ENCODE measurements around the gene AAMP.

The AAMP gene

GRCh38 chr2:218221000-218221399 lies 48.9 kb downstream of the AAMP start:
- DNase-seq (ENCODE audit: low read depth), result no peak

GRCh38 chr2:218219934-218220333 lies 50.0 kb downstream of the AAMP start:
- no peak for DNase-seq (ENCODE audit: low read depth)

DNA sequence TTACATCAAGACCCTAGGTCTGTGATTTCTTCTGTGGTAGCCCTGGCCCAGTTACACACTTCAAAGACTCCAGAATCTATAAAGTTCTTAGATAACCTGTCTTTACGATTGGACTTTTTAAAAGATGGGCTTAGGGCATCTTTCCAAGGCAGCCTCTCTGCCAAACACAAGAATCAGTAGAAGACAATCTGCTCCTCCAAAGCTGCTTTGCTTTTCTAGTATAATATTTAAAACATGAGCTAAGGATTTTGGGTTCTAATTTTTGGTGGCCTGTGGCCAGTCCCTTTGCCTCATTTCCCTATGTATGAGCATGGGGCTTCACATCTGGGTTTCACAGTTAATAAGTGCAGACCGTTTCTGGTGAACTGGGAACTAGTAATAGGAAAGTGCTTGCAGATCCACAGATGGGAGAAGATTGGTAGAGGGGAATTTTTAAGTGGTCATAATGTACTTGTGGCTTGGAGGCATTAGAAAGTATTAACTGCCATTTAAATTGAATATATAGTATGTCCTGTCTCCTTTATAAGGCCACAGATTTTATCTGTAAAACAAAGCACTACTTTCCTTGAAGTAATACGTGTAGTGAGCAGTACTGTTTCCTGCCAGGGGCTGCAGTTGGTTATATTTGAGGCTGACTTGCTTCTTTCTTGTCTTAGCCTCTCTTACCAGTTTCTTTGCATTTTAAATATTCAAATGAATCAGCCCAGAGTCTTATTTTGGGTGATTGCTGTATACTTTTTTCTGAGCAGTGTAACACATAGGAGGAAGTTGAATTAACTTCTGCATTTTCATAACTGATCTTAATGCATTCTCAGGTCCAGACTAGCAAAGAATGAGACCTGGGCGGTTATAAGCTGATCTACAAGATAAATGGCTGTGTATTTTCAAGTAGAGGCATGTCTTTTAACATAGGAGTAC lies 51.4 kb downstream of the AAMP start:
- no peak for DNase-seq (ENCODE audit: low read depth)

DNA sequence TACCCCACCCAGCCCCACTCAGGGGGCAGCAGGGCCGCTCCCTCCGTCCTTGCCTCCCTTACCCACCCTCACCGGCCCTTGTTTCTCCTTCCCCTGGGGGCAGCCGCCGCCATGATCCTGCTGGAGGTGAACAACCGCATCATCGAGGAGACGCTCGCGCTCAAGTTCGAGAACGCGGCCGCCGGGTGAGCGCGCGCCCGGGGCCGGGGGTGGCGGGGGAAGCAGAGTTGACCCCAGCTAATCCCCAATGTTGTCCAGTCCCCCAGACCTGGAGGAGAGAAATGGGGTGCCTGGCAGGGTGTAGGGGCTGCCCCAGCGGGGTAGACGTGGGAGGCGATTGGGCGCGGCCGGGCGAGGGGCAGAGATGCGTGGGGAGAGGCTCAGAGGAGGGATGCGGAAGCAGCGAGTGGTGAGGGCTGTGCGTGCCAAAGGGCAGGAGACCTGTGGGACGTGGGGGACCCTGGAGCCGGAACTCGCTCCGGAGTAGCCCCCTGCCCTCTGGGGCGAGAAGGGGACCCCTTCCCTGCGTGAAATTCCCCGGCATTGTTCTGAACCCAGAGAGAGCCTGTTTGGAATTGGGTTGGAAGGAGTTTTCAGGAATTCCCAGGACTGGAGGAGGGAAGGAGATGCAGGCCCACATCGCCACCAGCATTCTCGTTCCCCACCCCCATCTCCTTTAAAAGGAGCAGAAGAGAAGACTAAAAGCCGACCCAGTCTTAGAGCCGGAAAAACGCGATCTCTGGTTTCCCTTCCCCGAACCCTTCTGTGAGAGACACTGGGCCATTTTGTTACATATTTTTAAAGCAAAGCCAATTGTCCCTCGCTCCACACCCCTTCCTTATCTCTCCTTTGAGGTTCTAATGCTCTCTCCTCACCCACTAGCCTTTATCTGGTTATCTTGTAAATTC lies 52.3 kb downstream of the AAMP start:
- DNase-seq (ENCODE audit: low read depth), result peak; percentile 52

DNA sequence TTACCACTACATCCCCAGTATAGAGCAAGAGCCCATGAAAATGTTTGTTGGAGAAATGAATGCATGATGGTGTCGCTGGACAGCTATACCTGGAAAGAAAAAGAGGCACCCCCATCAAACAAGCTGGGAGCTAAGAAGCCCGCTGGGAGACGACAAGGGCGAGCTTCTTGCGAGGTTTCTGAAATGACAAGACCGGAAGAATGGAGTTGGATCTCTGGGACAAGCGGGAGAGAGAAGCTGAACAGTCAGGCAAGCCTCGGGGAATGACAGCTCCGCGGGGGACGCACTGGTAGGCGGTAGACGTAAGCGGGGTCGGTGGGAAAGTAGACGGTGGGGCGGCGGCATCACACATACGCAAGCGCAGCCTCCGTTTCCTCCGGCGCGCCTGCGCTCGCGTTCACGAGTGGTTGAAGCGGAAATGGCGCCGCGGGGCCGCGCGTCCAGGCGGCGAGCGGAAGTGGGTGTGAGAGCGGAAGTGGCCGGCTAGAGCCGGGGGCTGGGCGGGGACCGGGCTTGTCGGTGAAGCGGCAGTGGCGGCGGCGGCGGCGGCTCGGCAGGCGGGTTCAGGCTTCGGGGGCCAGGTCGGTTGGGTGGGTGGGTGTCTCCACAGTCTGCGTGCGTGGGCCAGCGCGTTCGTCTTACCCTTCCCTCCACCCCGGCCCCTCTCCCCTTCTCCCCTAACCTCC lies 53.1 kb downstream of the AAMP start, which contains the start of gene ARPC2:
Gene ARPC2 (plus strand): TSS at position 516 of the 686 bp plus-strand sequence. CDS start 282 bp downstream, outside the sequence.
- peak; percentile 93 for DNase-seq (ENCODE audit: low read depth)

DNA sequence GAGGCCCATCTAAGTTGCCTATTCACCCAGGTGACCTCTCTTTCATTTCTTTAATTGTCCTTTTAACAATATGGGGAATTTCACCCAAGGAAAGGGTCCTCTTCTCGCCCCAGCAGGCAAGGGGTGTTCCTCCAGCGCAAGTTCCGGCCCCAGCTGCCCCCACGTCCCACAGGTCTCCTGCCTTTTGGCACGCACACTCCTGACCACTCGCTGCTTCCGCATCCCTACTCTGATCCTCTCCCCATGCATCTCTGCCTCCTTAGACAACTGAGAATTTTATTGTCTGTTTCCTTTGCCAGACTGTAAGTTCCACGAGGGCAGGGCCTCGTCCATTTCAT lies 53.6 kb downstream of the AAMP start:
- no peak for DNase-seq (ENCODE audit: low read depth)
